Measurements from ENCODE around the gene LYPD6B. TPM values are rescaled to one million over a fixed set of nuclear protein-coding genes. Genes with fewer than 3 reads are reported as not detected.

LYPD6B gene
- total and polyA plus RNA-seq, 2 experiments from 2014 or later: 1.7 to 3.6 TPM

- no peak for ATAC-seq
- peaks cover 30% of the 10 kb centered on the region for H3K4me1 ChIP-seq (ENCODE audit: insufficient read depth)
- peaks cover 7% of the 10 kb centered on the region for H3K27me3 Mint-ChIP-seq (ENCODE audit: insufficient read depth, low read depth, poor library complexity)
- no peak overlapping the region for H2AFZ ChIP-seq
- H3K4me3 Mint-ChIP-seq: no peak overlapping the region
- no peaks in the 10 kb centered on the region for H3K79me2 ChIP-seq (replicated peaks; ENCODE audit: insufficient read depth)
- peaks cover 18% of the 10 kb centered on the region for H3K9me3 Mint-ChIP-seq
- H3K27ac ChIP-seq (ENCODE audit: low read depth): no peak overlapping the region
- peaks cover 63% of the 10 kb centered on the region for H3K36me3 Mint-ChIP-seq (ENCODE audit: low read depth)
- H3K4me2 ChIP-seq: peak overlapping the region; percentile 66; the same call in 1 of the 2 replicates
- H3K4me1 Mint-ChIP-seq: peaks cover 46% of the 10 kb centered on the region
- DNase-seq (ENCODE audit: low spot score): no peak
- H3K4me3 ChIP-seq: no peak overlapping the region
- H3K9me2 ChIP-seq (ENCODE audit: insufficient read depth): 0 out of 2 replicates have a peak, but pooled peaks cover 2% of the 10 kb centered on the region
- H3K27ac Mint-ChIP-seq: peak overlapping the region; percentile 56; the same call in 1 of the 2 replicates
- no peak for TF ChIP-seq CTCF (conservative IDR thresholded peaks at IDR 0.05; ENCODE audit: low read depth in 2 of 2)
- TF ChIP-seq JUNB (IDR thresholded peaks at IDR 0.05; ENCODE audit: unreplicated experiment): no peak
- no peak for TF ChIP-seq REST (IDR thresholded peaks at IDR 0.05; ENCODE audit: unreplicated experiment)
- TF ChIP-seq CREB1 (CRISPR knock-in tag; IDR thresholded peaks at IDR 0.05; ENCODE audit: low read depth): no peak
- TF ChIP-seq ETS1 (IDR thresholded peaks at IDR 0.05): no peak
- TF ChIP-seq ZNF331 (CRISPR knock-in tag; IDR thresholded peaks at IDR 0.05; ENCODE audit: low read depth): no peak
- TF ChIP-seq ZNF462 (CRISPR knock-in tag; IDR thresholded peaks at IDR 0.05): no peak
- no peak for TF ChIP-seq EZH2phosphoT487 (IDR thresholded peaks at IDR 0.05; ENCODE audit: unreplicated experiment)
- TF ChIP-seq ZNF114 (CRISPR knock-in tag; IDR thresholded peaks at IDR 0.05): no peak
- TF ChIP-seq EZH2 (IDR thresholded peaks at IDR 0.05; ENCODE audit: low read depth, unreplicated experiment): no peak
- TF ChIP-seq NANOG (IDR thresholded peaks at IDR 0.05; ENCODE audit: borderline replicate concordance): no peak
- no peak for TF ChIP-seq STAT1 (IDR thresholded peaks at IDR 0.05; ENCODE audit: unreplicated experiment)
- TF ChIP-seq POLR2AphosphoS5 (IDR thresholded peaks at IDR 0.05; ENCODE audit: low read depth): no peak
- H4K20me1 ChIP-seq (replicated peaks; ENCODE audit: insufficient read depth): no peaks in the 10 kb centered on the region; the same call in 1 of the 2 replicates
- no peaks in the 10 kb centered on the region for H3F3A ChIP-seq (replicated peaks; ENCODE audit: low read depth)
- peaks cover 8% of the 10 kb centered on the region for H3K36me3 ChIP-seq (ENCODE audit: insufficient read depth)
- H3K27me3 ChIP-seq (ENCODE audit: insufficient read depth): no peaks in the 10 kb centered on the region
Measured at GRCh38 chr2:148998165-148998830, 40.2 kb upstream of the LYPD6B start.
